Calu3 (cell line): ENCODE results near the gene LIMS4. TPM values are rescaled to one million over a fixed set of nuclear protein-coding genes. Genes with fewer than 3 reads are reported as not detected.
"Not testable (repeated sequence)": the region's sequence is repeated elsewhere in the genome, so short reads cannot be mapped to it uniquely, and the experiment has no call there.

Experiments used
- BruUV-seq: library from RNA; stranded (reverse); fragments of 400-500 nt; replicated peaks from 2 replicates; lab custom pipeline; 2021; lab: Mats Ljungman, UMichigan
- CTCF ChIA-PET: fragments of 300-600 bp; sonication (Branson Sonifier 250); formaldehyde crosslinking; loops from one replicate; lab custom pipeline; 2022; ENCODE audit warnings: antibody characterized with exemption; lab: Charles Lee
- DNase-seq: peaks from one replicate; pipeline ENCODE4 v3.0.0; 2022
- H3K27ac Mint-ChIP-seq: one replicate; pipeline ENCODE4 v1.8.0; 2022; ENCODE audit warnings: mixed read lengths; ENCODE audit not compliant: unreplicated experiment
- H3K27me3 Mint-ChIP-seq: one replicate; pipeline ENCODE4 v1.8.0; 2022; ENCODE audit warnings: mixed read lengths; ENCODE audit not compliant: unreplicated experiment
- H3K36me3 Mint-ChIP-seq: one replicate; pipeline ENCODE4 v1.8.0; 2022; ENCODE audit warnings: mild to moderate bottlenecking, moderate library complexity, mixed read lengths; ENCODE audit not compliant: insufficient read depth, unreplicated experiment
- H3K4me1 Mint-ChIP-seq: one replicate; pipeline ENCODE4 v1.8.0; 2022; ENCODE audit warnings: mild to moderate bottlenecking, low read depth, mixed read lengths; ENCODE audit not compliant: unreplicated experiment
- H3K4me3 Mint-ChIP-seq: one replicate; pipeline ENCODE4 v1.8.0; 2022; ENCODE audit warnings: mild to moderate bottlenecking, low read depth, moderate library complexity, mixed read lengths; ENCODE audit not compliant: unreplicated experiment
- H3K9me3 Mint-ChIP-seq: one replicate; pipeline ENCODE4 v1.8.0; 2022; ENCODE audit warnings: low read depth, mixed read lengths; ENCODE audit not compliant: unreplicated experiment
- intact Hi-C: fragments of 100-400 bp; cut with micrococcal nuclease; formaldehyde crosslinking; loops from one replicate; pipeline ENCODE4 v1.10.0; 2022; ENCODE audit not compliant: unreplicated experiment
- total RNA-seq: library from RNA; stranded (reverse); gene quantifications from 2 replicates; pipeline ENCODE4 v1.2.3, GENCODE V29; 2022

LIMS4 gene
- total RNA-seq, 1 experiment from 2014 or later = not detected

DNA sequence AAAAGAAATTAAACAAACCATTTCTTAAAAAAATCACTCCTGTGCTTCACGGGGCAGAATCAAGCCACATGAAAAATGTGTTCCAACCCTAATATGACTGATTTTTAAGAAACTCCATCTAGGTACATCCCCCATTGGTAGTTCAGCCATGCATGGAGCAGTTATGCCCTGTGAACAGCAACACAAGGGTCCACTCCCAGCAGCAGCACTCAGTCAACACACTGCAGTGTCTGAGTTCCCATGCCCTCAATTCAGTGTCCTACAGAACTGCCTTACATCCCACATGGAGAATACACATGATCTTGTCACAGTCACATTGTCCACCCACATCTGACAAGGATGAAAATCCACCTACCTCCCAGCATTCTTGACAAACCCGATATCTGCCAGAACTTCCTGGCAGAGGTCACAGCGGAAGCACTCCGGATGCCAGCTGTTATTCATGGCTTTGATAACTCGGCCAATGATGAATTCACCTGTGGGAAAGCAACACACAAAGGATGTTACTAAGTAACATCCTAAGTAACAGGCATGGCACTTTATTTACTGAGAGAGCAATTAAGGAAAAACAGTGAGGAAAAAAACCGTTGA lies 17.4 kb downstream of the LIMS4 start:
- BruUV-seq = not testable (repeated sequence)

DNA sequence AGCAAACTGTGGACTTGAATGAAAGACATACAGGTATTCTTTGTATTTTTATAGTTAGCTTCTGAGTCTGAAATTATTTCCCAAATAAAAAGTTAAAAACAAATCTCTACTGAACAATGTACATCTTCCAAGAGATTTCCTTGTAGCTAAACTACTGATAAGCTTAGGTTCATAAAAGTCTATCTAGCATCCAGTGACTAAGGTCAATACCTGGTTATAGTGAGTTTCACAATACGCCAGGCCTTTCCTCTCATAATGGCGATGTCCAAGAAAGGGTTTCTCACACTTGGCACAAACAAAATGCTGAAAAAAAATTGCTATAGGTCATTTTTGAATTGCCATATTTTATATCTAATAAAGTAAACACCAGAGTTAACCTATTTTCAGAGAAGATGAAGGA lies 21.7 kb downstream of the LIMS4 start:
- H3K27ac Mint-ChIP-seq, DNase-seq, H3K4me3 Mint-ChIP-seq, H3K9me3 Mint-ChIP-seq, CTCF ChIA-PET, H3K27me3 Mint-ChIP-seq, BruUV-seq, H3K36me3 Mint-ChIP-seq, intact Hi-C loops, H3K4me1 Mint-ChIP-seq: not testable (repeated sequence)

More for the DNA sequence above, 17.4 kb downstream of the LIMS4 start:
- intact Hi-C loops, H3K27me3 Mint-ChIP-seq, H3K4me1 Mint-ChIP-seq, H3K27ac Mint-ChIP-seq, H3K36me3 Mint-ChIP-seq, H3K9me3 Mint-ChIP-seq, H3K4me3 Mint-ChIP-seq, DNase-seq, CTCF ChIA-PET: not testable (repeated sequence)

DNA sequence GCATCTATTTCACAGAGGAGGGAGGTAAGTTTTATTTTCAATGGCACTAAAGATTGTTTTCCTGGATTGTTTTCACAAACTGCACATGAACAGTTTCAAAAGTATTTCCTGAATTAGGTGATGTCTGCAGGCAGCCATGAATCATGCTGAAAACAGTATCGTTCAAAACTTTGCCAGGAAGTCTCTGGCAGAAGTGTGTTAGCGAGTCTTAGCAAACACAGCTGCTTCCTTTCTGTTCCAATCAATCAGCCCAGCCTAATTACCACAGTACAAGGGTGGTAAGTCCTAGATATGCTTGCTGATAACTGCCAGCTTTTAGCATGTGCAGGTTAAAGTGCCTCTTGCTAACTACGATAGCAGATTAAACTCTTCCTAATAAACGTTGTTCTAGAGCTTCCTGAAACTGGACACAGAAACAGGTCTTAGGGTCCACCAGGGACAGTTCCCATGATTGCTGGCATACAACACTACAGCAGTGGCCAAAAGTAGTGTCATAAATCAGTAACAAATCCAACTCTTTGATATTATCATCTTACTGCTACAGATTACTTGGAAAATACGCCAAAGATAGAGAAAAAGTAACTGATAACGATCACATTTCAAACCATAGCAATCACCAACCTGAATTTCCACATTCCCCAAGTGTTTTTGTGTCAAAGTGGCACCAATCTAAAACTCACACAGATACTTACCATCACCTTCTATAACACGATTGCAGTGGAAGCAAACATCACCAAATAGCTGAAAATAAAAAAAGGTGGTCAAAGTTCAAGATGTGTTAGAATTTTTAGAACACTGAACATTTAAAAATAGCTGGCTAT lies 23.3 kb downstream of the LIMS4 start:
- H3K36me3 Mint-ChIP-seq, H3K27me3 Mint-ChIP-seq, H3K4me3 Mint-ChIP-seq, H3K4me1 Mint-ChIP-seq, CTCF ChIA-PET, H3K27ac Mint-ChIP-seq, intact Hi-C loops, H3K9me3 Mint-ChIP-seq, DNase-seq, BruUV-seq: not testable (repeated sequence)

DNA sequence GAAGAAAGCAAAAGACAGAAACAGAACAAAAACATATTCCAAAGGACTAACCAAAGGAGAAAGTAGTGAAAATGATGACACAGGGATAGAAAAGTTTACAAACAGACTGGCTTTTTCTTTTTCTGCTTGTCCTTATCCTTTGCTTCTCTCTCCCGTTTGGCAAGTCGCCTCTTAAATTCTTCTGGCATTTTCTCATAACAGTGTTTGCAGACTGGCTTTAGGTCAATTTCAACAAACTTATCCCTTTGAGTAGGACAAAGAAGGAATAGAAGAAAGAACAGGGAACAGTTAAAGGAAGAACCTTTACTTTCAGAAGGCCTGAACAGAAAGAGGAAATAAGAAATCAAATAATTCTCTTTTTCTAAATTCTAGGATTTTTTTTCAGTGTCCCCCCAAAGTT lies 26.0 kb downstream of the LIMS4 start:
- H3K27ac Mint-ChIP-seq, H3K4me1 Mint-ChIP-seq, H3K4me3 Mint-ChIP-seq, H3K36me3 Mint-ChIP-seq, H3K9me3 Mint-ChIP-seq, BruUV-seq, H3K27me3 Mint-ChIP-seq, CTCF ChIA-PET, DNase-seq, intact Hi-C loops: not testable (repeated sequence)

DNA sequence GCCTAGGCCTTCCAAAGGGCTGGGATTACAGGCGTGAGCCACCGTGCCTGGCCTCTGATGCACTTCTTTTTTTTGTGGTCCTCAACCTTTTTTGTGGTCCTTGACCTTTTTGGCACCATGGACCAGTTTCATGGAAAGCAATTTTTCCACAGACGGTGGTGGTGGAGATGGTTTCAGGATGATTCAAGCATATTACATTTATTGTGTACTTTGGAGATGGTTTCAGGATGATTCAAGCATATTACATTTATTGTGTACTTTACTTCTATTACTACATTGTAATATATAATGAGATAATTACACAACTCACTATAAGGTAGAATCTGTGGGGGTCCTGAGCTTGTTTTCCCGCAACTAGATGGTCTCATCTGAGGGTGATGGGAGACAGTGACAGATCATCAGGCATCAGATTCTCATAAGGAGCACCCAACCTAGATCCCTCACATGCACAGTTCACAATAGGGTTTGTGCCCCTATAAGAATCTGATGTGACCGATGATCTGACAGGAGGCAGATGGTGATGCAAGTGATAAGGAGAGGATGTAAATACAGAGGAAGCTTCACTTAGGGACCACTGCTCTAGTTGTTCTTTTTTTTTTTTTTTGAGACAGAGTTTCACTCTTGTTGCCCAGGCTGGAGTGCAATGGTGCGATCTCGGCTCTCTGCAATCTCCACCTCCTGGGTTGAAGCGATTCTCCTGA lies 29.2 kb downstream of the LIMS4 start:
- BruUV-seq, H3K9me3 Mint-ChIP-seq, H3K27ac Mint-ChIP-seq: not testable (repeated sequence)

DNA sequence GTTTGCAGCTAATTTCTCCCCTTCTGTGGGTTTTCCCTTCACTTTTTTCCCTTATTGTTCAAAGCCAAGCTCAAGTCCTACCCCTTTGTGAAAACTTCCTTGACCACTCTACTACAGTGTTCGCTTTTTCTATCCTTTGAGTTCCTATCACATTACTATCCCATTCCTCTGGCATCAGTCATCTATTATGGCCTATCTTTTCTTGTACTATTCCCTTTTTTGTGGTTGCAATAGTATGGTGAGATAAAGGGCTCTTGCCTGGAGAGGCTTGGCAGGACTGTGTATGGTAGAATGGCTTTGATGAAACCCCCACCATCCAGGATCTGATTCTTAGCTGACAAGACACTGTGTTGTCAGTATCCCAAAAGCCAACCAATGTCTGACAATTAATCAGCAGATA lies 30.7 kb downstream of the LIMS4 start:
- intact Hi-C loops, DNase-seq, H3K27me3 Mint-ChIP-seq, H3K36me3 Mint-ChIP-seq, BruUV-seq, H3K9me3 Mint-ChIP-seq, H3K4me3 Mint-ChIP-seq, H3K27ac Mint-ChIP-seq, CTCF ChIA-PET, H3K4me1 Mint-ChIP-seq: not testable (repeated sequence)

More for the DNA sequence above, 29.2 kb downstream of the LIMS4 start:
- CTCF ChIA-PET, DNase-seq, H3K4me3 Mint-ChIP-seq, H3K27me3 Mint-ChIP-seq, H3K36me3 Mint-ChIP-seq, H3K4me1 Mint-ChIP-seq, intact Hi-C loops: not testable (repeated sequence)

DNA sequence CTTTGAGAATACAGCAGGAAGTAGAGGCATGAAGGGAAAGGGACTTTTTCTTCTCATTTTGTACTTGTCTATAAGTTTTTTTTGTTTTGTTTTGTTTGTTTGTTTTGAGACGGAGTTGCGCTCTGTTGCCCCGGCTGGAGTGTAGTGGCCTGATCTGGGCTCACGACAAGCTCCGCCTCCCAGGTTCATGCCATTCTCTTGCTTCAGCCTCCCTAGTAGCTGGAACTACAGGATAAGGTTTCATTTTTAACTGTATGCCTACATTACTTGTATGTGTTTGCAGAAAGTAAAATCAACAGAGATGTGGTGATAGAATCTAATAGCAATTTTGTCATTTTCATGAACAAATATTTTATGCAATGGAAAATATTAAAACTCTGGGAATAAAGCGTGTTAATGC lies 38.1 kb downstream of the LIMS4 start:
- CTCF ChIA-PET, intact Hi-C loops, H3K27me3 Mint-ChIP-seq, H3K27ac Mint-ChIP-seq, BruUV-seq, H3K36me3 Mint-ChIP-seq, H3K4me3 Mint-ChIP-seq, H3K4me1 Mint-ChIP-seq, H3K9me3 Mint-ChIP-seq, DNase-seq: not testable (repeated sequence)

DNA sequence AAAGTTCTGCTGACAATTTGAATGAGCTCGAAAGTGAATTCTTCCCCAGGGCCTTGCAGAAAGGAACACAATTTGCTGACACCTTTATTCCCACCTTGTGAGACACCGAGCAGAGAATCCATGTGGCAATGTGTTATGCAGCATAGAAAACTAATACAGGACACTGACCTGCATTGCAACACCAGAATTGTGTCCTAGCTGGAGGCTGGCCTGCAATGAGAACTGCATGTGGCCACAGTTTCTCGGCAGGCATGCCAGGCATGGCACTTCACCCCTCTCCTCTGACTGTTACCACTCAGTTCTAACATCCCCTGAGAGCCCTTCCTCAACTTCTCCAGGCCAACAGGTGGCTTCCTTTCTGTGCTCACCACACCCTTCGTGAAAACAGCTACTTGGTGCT lies 46.9 kb downstream of the LIMS4 start:
- H3K36me3 Mint-ChIP-seq, BruUV-seq, CTCF ChIA-PET: not testable (repeated sequence)

DNA sequence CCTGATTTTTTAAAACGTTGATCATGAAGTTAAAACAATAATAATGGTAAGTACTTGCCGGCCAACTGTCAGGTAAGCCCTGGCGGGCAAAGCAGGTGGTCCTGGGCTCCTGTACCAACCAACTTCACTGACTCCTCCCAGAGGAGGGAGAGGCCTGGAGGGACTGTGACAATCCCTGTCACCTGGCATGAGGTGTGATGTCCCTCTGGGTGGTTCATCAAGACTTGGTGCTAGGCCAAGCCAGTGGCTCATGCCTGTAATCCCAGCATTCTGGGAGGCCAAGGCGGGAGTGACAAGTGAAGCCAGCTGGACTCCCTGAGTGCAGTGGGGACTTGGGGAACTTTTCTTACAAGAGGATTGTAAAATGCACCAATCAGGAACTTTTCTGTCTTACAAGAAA lies 48.2 kb downstream of the LIMS4 start:
- H3K36me3 Mint-ChIP-seq, intact Hi-C loops, H3K4me1 Mint-ChIP-seq, H3K4me3 Mint-ChIP-seq, CTCF ChIA-PET, DNase-seq, BruUV-seq, H3K27me3 Mint-ChIP-seq, H3K9me3 Mint-ChIP-seq, H3K27ac Mint-ChIP-seq: not testable (repeated sequence)

More for the DNA sequence above, 46.9 kb downstream of the LIMS4 start:
- H3K4me3 Mint-ChIP-seq, H3K9me3 Mint-ChIP-seq, H3K27ac Mint-ChIP-seq, H3K27me3 Mint-ChIP-seq, intact Hi-C loops, DNase-seq, H3K4me1 Mint-ChIP-seq: not testable (repeated sequence)
